CD1c-positive myeloid dendritic cell (primary cell): ENCODE measurements around the gene IL18.
"Not testable (repeated sequence)": the region's sequence is repeated elsewhere in the genome, so short reads cannot be mapped to it uniquely, and the experiment has no call there.

ENCODE experiments used
- DNase-seq: peaks from one replicate; pipeline ENCODE4 v3.0.0-alpha.2; 2016; ENCODE audit errors: extremely low spot score

Gene IL18

GRCh38 chr11:112121981-112122615, 41.8 kb downstream of the IL18 start:
- DNase-seq, result no peak

- DNase-seq, result no peak
Measured at GRCh38 chr11:112118176-112118575, 45.7 kb downstream of the IL18 start.

- DNase-seq, result no peak
Measured at GRCh38 chr11:112115386-112115785, 48.5 kb downstream of the IL18 start.

GRCh38 chr11:112114460-112114859, 49.4 kb downstream of the IL18 start:
- no peak for DNase-seq

GRCh38 chr11:112113539-112114457, 50.1 kb downstream of the IL18 start:
- peak; percentile 71 for DNase-seq

- no peak for DNase-seq
Measured at GRCh38 chr11:112106070-112106469, 57.8 kb downstream of the IL18 start.

- DNase-seq, result peak; percentile 49
Measured at GRCh38 chr11:112103446-112103845, 60.4 kb downstream of the IL18 start.

GRCh38 chr11:112100462-112100861, 63.4 kb downstream of the IL18 start:
- DNase-seq, result no peak

- DNase-seq, result no peak
Measured at GRCh38 chr11:112097734-112098528, 66.0 kb downstream of the IL18 start.

- no peak for DNase-seq
Measured at GRCh38 chr11:112096194-112096593, 67.7 kb downstream of the IL18 start.

- not testable (repeated sequence) for DNase-seq
Measured at GRCh38 chr11:112095302-112095701, 68.6 kb downstream of the IL18 start.
